ENCODE results near the gene CCNYL1.
"Not testable (repeated sequence)": the region's sequence is repeated elsewhere in the genome, so short reads cannot be mapped to it uniquely, and the experiment has no call there.

Gene CCNYL1

GRCh38 chr2:207734636-207735512 lies 23.4 kb downstream of the CCNYL1 start:
- no peaks in the 10 kb centered on the region for H3K27me3 Mint-ChIP-seq
- H3K4me3 Mint-ChIP-seq = no peak overlapping the region
- H3K27ac Mint-ChIP-seq = no peak overlapping the region
- intact Hi-C loops (cut with micrococcal nuclease) = no loop called here
- H3K4me1 Mint-ChIP-seq (ENCODE audit: low read depth) = no peaks in the 10 kb centered on the region
- H3K36me3 Mint-ChIP-seq (ENCODE audit: low read depth) = peaks cover 54% of the 10 kb centered on the region
- H3K9me3 Mint-ChIP-seq = no peaks in the 10 kb centered on the region

- H3K4me3 Mint-ChIP-seq; intact Hi-C loops (cut with micrococcal nuclease); H3K9me3 Mint-ChIP-seq; H3K4me1 Mint-ChIP-seq (ENCODE audit: low read depth); H3K27ac Mint-ChIP-seq; H3K27me3 Mint-ChIP-seq: not testable (repeated sequence)
- H3K36me3 Mint-ChIP-seq (ENCODE audit: low read depth) = peaks cover 51% of the 10 kb centered on the region
These were observed 24.0 kb downstream of the CCNYL1 start for GRCh38 chr2:207735513-207735859.

- H3K36me3 Mint-ChIP-seq (ENCODE audit: low read depth) = peaks cover 32% of the 10 kb centered on the region
- intact Hi-C loops (cut with micrococcal nuclease) = no loop called here
These were observed 32.1 kb downstream of the CCNYL1 start for GRCh38 chr2:207743514-207743913.

GRCh38 chr2:207744050-207744449 lies 32.6 kb downstream of the CCNYL1 start:
- peaks cover 30% of the 10 kb centered on the region for H3K36me3 Mint-ChIP-seq (ENCODE audit: low read depth)
- intact Hi-C loops (cut with micrococcal nuclease) = no loop called here
- H3K4me3 Mint-ChIP-seq = no peak overlapping the region
- no peaks in the 10 kb centered on the region for H3K27me3 Mint-ChIP-seq
- no peak overlapping the region for H3K27ac Mint-ChIP-seq
- peaks cover 8% of the 10 kb centered on the region for H3K4me1 Mint-ChIP-seq (ENCODE audit: low read depth)
- no peaks in the 10 kb centered on the region for H3K9me3 Mint-ChIP-seq

More at GRCh38 chr2:207743514-207743913, 32.1 kb downstream of the CCNYL1 start:
- H3K27ac Mint-ChIP-seq = no peak overlapping the region
- H3K4me1 Mint-ChIP-seq (ENCODE audit: low read depth) = peaks cover 8% of the 10 kb centered on the region
- H3K27me3 Mint-ChIP-seq = no peaks in the 10 kb centered on the region
- H3K9me3 Mint-ChIP-seq = no peaks in the 10 kb centered on the region
- H3K4me3 Mint-ChIP-seq = no peak overlapping the region

GRCh38 chr2:207744451-207744850 lies 33.0 kb downstream of the CCNYL1 start:
- no peak overlapping the region for H3K27ac Mint-ChIP-seq
- peaks cover 30% of the 10 kb centered on the region for H3K36me3 Mint-ChIP-seq (ENCODE audit: low read depth)
- no peaks in the 10 kb centered on the region for H3K9me3 Mint-ChIP-seq
- peaks cover 8% of the 10 kb centered on the region for H3K4me1 Mint-ChIP-seq (ENCODE audit: low read depth)
- intact Hi-C loops (cut with micrococcal nuclease) = no loop called here
- H3K27me3 Mint-ChIP-seq = no peaks in the 10 kb centered on the region
- no peak overlapping the region for H3K4me3 Mint-ChIP-seq

- Mint-ChIP-seq H3K4me1 (ENCODE audit: low read depth) (peaks cover 8% of the 10 kb centered on the region), H3K27ac (no peak overlapping the region), H3K27me3 (no peaks in the 10 kb centered on the region), H3K36me3 (ENCODE audit: low read depth) (peaks cover 34% of the 10 kb centered on the region), H3K4me3 (no peak overlapping the region), H3K9me3 (no peaks in the 10 kb centered on the region)
- intact Hi-C loops (cut with micrococcal nuclease) = loop anchor here (1.0 to 5.0 kb wide), 3 partner anchors 226 to 326 kb away; no protein-coding TSS in a partner anchor
These were observed 34.7 kb downstream of the CCNYL1 start for GRCh38 chr2:207746131-207746530.

- intact Hi-C loops (cut with micrococcal nuclease) = loop anchor here (5.0 kb wide), 1 partner anchor 224 kb away; no protein-coding TSS in a partner anchor
- Mint-ChIP-seq H3K27me3 (no peaks in the 10 kb centered on the region), H3K9me3 (no peaks in the 10 kb centered on the region), H3K4me1 (ENCODE audit: low read depth) (peaks cover 8% of the 10 kb centered on the region), H3K36me3 (ENCODE audit: low read depth) (peaks cover 45% of the 10 kb centered on the region), H3K27ac (no peak overlapping the region), H3K4me3 (no peak overlapping the region)
These were observed 36.5 kb downstream of the CCNYL1 start for GRCh38 chr2:207747653-207748560.

GRCh38 chr2:207748993-207749392 lies 37.6 kb downstream of the CCNYL1 start:
- Mint-ChIP-seq H3K27ac (no peak overlapping the region), H3K27me3 (no peaks in the 10 kb centered on the region), H3K4me1 (ENCODE audit: low read depth) (peaks cover 8% of the 10 kb centered on the region), H3K9me3 (no peaks in the 10 kb centered on the region), H3K36me3 (ENCODE audit: low read depth) (peaks cover 53% of the 10 kb centered on the region), H3K4me3 (no peak overlapping the region)
- intact Hi-C loops (cut with micrococcal nuclease) = loop anchor here (5.0 kb wide), 1 partner anchor 223 kb away; no protein-coding TSS in a partner anchor

GRCh38 chr2:207749873-207750272 lies 38.4 kb downstream of the CCNYL1 start:
- H3K4me1 Mint-ChIP-seq (ENCODE audit: low read depth) = peaks cover 8% of the 10 kb centered on the region
- H3K9me3 Mint-ChIP-seq = no peaks in the 10 kb centered on the region
- H3K27me3 Mint-ChIP-seq = no peaks in the 10 kb centered on the region
- peaks cover 57% of the 10 kb centered on the region for H3K36me3 Mint-ChIP-seq (ENCODE audit: low read depth)
- intact Hi-C loops (cut with micrococcal nuclease) = loop anchor here (5.0 kb wide), 1 partner anchor 222 kb away; no protein-coding TSS in a partner anchor
- H3K4me3 Mint-ChIP-seq = no peak overlapping the region
- no peak overlapping the region for H3K27ac Mint-ChIP-seq

- Mint-ChIP-seq H3K27me3 (no peaks in the 10 kb centered on the region), H3K36me3 (ENCODE audit: low read depth) (peaks cover 62% of the 10 kb centered on the region), H3K9me3 (no peaks in the 10 kb centered on the region), H3K27ac (no peak overlapping the region), H3K4me1 (ENCODE audit: low read depth) (peaks cover 8% of the 10 kb centered on the region), H3K4me3 (no peak overlapping the region)
- intact Hi-C loops (cut with micrococcal nuclease) = no loop called here
These were observed 38.9 kb downstream of the CCNYL1 start for GRCh38 chr2:207750345-207750744.

GRCh38 chr2:207750876-207751275 lies 39.4 kb downstream of the CCNYL1 start:
- intact Hi-C loops (cut with micrococcal nuclease) = no loop called here
- Mint-ChIP-seq H3K36me3 (ENCODE audit: low read depth) (peaks cover 63% of the 10 kb centered on the region), H3K27ac (no peak overlapping the region), H3K27me3 (no peaks in the 10 kb centered on the region), H3K4me3 (no peak overlapping the region), H3K4me1 (ENCODE audit: low read depth) (peaks cover 8% of the 10 kb centered on the region), H3K9me3 (no peaks in the 10 kb centered on the region)

GRCh38 chr2:207753688-207754087 lies 42.2 kb downstream of the CCNYL1 start:
- H3K27ac Mint-ChIP-seq; H3K27me3 Mint-ChIP-seq; H3K4me1 Mint-ChIP-seq (ENCODE audit: low read depth); H3K4me3 Mint-ChIP-seq; H3K9me3 Mint-ChIP-seq; intact Hi-C loops (cut with micrococcal nuclease): not testable (repeated sequence)
- H3K36me3 Mint-ChIP-seq (ENCODE audit: low read depth) = peaks cover 51% of the 10 kb centered on the region

GRCh38 chr2:207754498-207755383 lies 43.3 kb downstream of the CCNYL1 start:
- intact Hi-C loops (cut with micrococcal nuclease) = no loop called here
- Mint-ChIP-seq H3K27ac (no peak overlapping the region), H3K9me3 (no peaks in the 10 kb centered on the region), H3K4me3 (no peak overlapping the region), H3K36me3 (ENCODE audit: low read depth) (peaks cover 57% of the 10 kb centered on the region), H3K4me1 (ENCODE audit: low read depth) (no peaks in the 10 kb centered on the region), H3K27me3 (no peaks in the 10 kb centered on the region)

All from dendritic cell treated with granulocyte-macrophage colony-stimulating factor and Interleukin-4, amounts not matched to agents 40 ng/mL and 50 ng/mL, for 4 days (primary cell).